GM18508 (cell line): ENCODE measurements around the gene CUBN.

Source experiments
- ATAC-seq: cut with Tn5 transposase; IDR thresholded peaks from one replicate; pipeline ENCODE4 v1.9.1; 2021; ENCODE audit warnings: moderate number of reproducible peaks; ENCODE audit not compliant: insufficient read depth, unreplicated experiment

Gene CUBN

DNA sequence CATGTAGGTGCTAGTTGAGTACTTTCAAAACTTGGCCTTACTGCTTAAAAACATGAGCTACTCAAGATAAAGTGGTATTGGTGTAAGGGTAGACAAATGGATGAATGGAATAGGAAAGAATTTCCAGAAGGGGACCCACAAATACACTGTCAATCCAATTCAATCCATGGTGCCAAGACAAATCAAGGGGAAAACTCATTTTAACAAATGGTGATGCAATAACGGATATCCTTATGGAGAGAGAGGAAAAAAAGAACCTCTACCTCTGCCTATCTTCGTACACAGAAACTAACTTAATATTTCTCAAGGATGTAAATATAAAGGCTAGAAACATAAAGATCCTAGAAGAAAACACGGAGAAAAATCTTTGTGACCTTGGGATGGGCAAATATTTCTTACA lies 188.5 kb downstream of the CUBN start:
- no peak for ATAC-seq

DNA sequence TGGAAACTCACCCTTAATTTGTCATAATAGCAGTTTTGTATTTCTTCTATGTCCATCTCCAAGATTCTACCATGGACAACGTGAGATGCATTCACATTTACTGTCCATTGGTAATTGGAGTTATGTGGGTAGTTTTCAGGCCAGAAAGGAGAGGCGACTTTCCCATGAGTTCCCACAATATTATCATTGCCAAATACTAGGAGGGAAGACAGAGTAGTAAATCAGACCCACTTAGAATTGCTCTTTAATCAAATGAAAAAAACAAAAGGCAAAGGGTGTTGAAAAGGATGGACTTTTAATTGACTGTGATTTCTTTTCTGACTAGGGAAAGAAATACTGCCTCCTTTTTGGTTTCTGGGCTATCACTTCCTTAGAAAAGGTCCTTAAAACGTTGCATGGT lies 190.7 kb downstream of the CUBN start:
- no peak for ATAC-seq

DNA sequence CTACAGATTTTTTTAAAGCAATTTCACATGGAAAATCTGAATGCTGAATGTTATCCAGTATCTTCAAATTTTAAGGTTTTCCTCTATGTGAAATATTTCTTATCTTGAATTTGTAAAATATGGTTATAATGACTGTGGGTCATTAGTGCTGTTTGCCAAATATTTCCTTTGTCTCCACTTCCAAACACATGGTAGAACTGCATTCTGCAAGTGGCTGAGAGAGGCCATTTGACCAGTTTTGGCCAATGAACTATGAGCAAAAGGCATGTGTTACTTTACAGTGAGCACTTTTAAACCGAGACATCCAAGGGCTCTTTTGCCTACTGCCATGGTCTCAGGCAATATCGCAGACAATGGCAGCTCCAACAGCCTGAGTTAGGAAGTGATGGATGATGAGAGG lies 195.2 kb downstream of the CUBN start:
- ATAC-seq = no peak

GRCh38 chr10:16933783-16934182 lies 195.8 kb downstream of the CUBN start:
- no peak for ATAC-seq

DNA sequence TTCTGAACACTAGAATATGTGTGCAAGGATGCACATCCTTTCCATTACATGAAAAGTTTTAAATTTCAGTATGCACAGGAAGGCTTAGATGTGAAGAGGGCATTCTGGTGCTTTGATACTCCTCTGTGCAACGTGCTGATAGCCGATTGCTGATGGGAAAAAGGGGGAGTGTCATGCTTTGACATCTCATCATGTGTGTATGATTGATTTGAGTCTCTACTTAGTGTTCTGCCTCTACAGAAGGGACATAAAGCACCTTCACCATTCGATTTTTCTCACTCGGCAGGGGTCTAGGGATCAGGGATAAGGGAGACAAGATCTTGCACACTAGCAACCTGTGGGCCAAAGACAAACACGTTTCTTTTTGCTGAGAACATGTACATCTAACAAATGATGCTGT lies 197.7 kb downstream of the CUBN start:
- ATAC-seq = no peak

GRCh38 chr10:16930540-16930939 lies 199.1 kb downstream of the CUBN start:
- ATAC-seq = no peak

DNA sequence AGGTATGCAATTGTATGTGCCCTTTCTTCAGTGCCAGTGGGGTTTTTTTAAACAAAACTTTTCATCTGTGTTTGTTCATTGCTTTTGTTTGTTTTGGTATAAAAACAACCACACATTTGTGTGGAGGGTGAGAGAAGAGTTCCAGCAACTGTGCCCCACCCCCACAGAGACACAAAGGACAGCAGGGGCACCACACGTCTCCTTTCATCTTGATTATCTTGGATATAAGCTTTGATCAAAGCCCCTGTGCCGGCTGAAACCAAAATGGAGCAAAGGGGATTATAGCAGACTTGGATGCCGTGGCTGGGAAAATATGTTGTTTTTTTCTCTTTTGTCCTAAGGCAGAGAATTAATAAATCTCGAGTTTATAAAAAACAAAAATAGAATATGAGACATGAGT lies 200.5 kb downstream of the CUBN start:
- ATAC-seq = no peak

- no peak for ATAC-seq
Observed at GRCh38 chr10:16927546-16927945, 202.1 kb downstream of the CUBN start.

DNA sequence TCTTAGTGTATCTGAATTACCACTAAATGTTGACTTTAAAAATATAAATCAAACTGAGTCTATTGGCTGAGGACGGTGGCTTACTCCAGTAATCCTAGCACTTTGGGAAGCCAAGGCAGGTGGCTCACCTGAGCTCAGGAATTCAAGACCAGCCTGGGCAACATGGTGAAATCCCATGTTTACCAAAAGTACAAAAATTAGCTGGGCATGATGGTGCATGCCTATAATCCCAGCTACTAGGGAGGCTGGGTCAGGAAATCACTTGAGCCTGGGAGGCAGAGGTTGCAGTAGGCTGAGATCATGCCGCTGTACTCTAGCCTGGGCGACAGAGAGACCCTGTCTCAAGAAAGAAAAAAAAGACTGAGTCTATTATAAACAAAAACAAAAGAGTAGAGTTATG lies 205.9 kb downstream of the CUBN start:
- ATAC-seq = no peak

DNA sequence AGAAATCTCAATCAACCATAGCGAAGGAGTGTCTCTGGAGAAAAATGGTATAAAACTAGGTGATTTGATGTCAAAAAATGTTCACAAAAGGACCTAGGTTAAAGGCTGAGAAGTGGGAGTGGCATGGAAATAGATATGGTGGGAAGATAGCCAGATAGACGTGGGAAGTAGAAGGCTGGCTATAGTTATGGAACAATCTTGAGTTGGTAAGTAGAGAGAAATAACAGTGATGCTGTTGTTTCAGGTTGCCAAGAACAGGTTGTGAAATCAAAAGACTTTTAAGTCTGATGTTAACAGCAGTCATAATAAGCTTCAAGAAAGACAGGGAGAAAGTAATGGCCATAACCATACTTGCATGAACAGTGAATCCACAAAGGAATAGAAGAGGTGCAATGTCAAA lies 206.3 kb downstream of the CUBN start:
- ATAC-seq = no peak

- ATAC-seq = no peak
Observed at GRCh38 chr10:16919121-16919982, 210.3 kb downstream of the CUBN start.

- ATAC-seq = no peak
Observed at GRCh38 chr10:16916496-16916895, 213.1 kb downstream of the CUBN start.

DNA sequence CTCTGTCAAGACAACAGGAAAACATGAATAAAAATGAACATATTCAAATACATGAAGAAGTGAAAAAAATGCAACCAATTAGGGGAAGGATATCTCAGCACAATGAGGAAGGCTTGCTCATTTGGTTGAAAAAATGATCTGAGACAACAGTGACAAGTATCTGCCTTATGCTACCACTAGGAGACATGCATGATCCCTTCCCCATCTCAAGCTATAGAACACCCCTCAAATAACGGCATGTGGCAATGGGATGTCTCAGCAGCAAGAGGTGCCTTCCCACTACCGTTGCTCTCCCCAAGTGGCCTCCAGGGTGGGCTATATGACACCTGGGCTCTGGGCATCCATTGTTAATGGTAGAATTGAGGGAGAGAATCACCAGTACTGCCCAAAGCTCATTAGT lies 214.3 kb downstream of the CUBN start:
- ATAC-seq = no peak

- no peak for ATAC-seq
Observed at GRCh38 chr10:16913266-16913665, 216.3 kb downstream of the CUBN start.

DNA sequence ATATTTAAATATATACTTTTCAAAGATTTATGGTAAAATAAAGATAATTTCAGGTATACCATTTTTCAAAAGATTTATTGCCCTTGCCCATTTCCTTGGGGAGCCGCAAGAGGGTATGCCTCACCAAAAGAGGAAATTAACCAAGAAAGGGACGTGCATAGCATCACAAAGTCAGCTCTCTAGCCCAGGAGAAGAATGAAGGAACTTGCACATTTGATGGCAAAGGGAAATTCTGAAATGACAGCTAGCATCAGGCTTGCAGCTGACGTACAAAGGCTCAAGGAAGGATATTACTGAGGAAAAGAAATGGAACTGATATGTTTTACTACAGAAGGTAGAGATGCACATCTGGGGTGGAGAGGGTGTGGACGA lies 218.8 kb downstream of the CUBN start:
- no peak for ATAC-seq

- no peak for ATAC-seq
Observed at GRCh38 chr10:16909961-16910792, 219.4 kb downstream of the CUBN start.

DNA sequence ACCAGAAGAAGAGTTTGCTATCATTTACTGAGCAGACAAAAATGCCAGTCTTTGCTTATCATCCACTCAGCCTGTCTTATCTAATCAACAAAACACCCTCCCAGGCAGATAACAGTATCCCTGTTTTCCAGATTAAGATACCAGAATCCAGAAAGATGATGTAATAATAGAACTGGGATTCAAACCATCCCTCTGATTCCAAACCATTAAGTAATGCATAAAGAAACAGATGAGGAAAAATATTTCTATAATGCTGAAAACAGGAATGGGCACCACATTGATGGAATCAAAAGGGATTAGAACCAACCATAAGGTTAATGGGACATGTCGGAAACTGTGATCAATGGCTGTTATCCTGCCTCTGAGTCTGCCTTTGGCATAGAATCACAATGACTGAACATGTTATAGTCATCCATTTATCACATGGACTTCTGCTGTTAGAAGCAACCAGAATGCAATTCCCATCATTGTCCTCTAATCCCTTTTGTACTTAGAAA lies 220.3 kb downstream of the CUBN start:
- no peak for ATAC-seq

- ATAC-seq = no peak
Observed at GRCh38 chr10:16907687-16908086, 221.9 kb downstream of the CUBN start.

DNA sequence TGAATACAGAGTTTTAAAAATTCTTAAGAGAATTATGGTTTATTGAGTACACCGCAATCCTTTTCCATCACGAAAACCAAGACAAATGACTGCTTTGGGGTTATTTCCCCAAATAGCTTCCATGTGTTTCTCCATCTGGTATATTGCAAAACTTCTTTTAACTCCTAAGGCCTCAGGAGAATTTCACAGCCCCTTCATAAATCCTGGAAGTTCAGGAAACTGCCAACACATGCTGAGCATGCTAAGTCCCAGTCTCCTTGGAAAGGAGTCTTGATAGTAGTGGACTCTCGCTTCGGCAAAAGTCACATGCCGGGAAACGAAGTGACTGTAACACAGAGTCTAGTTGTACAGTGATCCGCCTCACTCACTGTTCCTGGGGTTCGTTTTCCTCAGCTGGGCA lies 224.3 kb downstream of the CUBN start:
- ATAC-seq = no peak

GRCh38 chr10:16904639-16905061 lies 225.0 kb downstream of the CUBN start:
- no peak for ATAC-seq

DNA sequence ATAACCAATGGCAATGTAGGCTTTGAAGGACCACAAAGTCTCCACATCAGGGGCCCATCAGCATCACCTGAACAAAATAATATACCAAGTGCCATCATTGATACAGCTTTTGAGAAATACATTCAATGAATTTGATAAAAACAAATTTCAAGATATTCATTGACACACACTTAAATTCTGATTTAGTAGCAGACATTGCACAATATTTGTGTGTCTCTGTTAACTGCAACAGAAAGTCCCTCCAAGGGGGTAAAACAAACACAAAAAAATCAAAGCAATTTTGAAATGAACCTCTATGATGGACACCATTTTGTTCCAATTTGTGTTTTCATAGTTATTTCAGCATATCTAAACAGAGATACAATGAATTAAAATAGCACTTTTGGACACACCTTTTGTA lies 225.6 kb downstream of the CUBN start:
- ATAC-seq = no peak
